Measurements from ENCODE around the gene SLC49A4. TPM values are rescaled to one million over a fixed set of nuclear protein-coding genes. Genes with fewer than 3 reads are reported as not detected.

Gene SLC49A4
- total and polyA plus RNA-seq, 2 of the 8 experiments (the other 6 are each of a cell fraction or from before 2014, with no cell fraction given) = 9.5 to 10.2 TPM

- Histone ChIP-seq H3K4me3 (ENCODE audit: extremely low read depth in 1 of 4, insufficient read depth in 2 of 4, low read depth in 3 of 4, low read length in 4 of 4) (no peak overlapping the region), H3K9ac (replicated peaks in 1 of 4; ENCODE audit: extremely low read depth in 1 of 4, low read depth in 3 of 4, low read length in 3 of 4) (no peak overlapping the region), H3K23ac (ENCODE audit: insufficient read length) (no peak overlapping the region), H3K18ac (ENCODE audit: extremely low read depth, low read length) (no peak overlapping the region), H3K56ac (replicated peaks; ENCODE audit: insufficient read length, low read depth, low read length) (no peak overlapping the region), H2AFZ (ENCODE audit: low read length) (no peak overlapping the region), H2BK15ac (ENCODE audit: low read length) (no peak overlapping the region), H4K91ac (replicated peaks; ENCODE audit: insufficient read length, low read length) (no peak overlapping the region), H2BK20ac (ENCODE audit: low read length) (no peak overlapping the region), H3K4me2 (ENCODE audit: insufficient read depth in 1 of 2, low read depth in 2 of 2, low read length in 2 of 2) (no peak overlapping the region), H3K79me1 (ENCODE audit: low read depth, low read length) (no peaks in the 10 kb centered on the region), H4K5ac (ENCODE audit: insufficient read length, low read depth, low read length) (no peak overlapping the region), H3K23me2 (ENCODE audit: low read depth, low read length) (peaks cover 6% of the 10 kb centered on the region; the same call in 1 of the 2 replicates), H3K4me1 (replicated peaks in 1 of 4; ENCODE audit: control insufficient read depth in 3 of 4, insufficient read depth in 4 of 4, low read length in 3 of 4) (peaks cover 0 to 3% (median 2%) of the 10 kb centered on the region in 4 experiments; a peak in 4 of 7 replicates), H4K8ac (ENCODE audit: extremely low read depth, insufficient read depth, low read length) (no peak overlapping the region; the same call in 1 of the 2 replicates), H3K27ac (ENCODE audit: low read depth, low read length) (no peak overlapping the region), H3K9me3 (ENCODE audit: insufficient read depth in 2 of 2, low read depth in 1 of 2, low read length in 1 of 2) (no peaks in the 10 kb centered on the region), H3K36me3 (ENCODE audit: control insufficient read depth in 2 of 4, insufficient read depth in 4 of 4, low read length in 3 of 4) (no peaks in the 10 kb centered on the region; a peak in 1 of 8 replicates), H2BK12ac (ENCODE audit: low read depth, low read length) (no peak overlapping the region), H3K79me2 (ENCODE audit: control insufficient read depth in 1 of 2, insufficient read depth in 2 of 2, low read length in 2 of 2) (no peaks in the 10 kb centered on the region), H3K27me3 (replicated peaks in 1 of 4; ENCODE audit: control insufficient read depth in 3 of 4, extremely low read depth in 1 of 4, insufficient read depth in 3 of 4, low read length in 3 of 4) (peaks cover 0 to 24% (median 17%) of the 10 kb centered on the region in 4 experiments; a peak in 5 of 7 replicates), H2BK120ac (replicated peaks; ENCODE audit: low read depth, low read length) (no peak overlapping the region), H4K20me1 (replicated peaks in 1 of 2; ENCODE audit: control insufficient read depth in 1 of 2, insufficient read depth in 2 of 2, low read length in 2 of 2) (no peaks in the 10 kb centered on the region), H2AK5ac (ENCODE audit: low read depth, low read length) (no peak overlapping the region), H2BK5ac (ENCODE audit: low read depth, low read length) (no peak overlapping the region), H3K4ac (replicated peaks; ENCODE audit: insufficient read length, low read depth, low read length) (no peak overlapping the region), H3K14ac (ENCODE audit: insufficient read length) (no peak overlapping the region)
- FAIRE-seq (no peak), DNase-seq (ENCODE audit: low read depth in 1 of 2, low spot score in 2 of 2) (no peak)
- WGBS, 2 experiments (ENCODE audit: extremely low coverage in 1 of 2, insufficient coverage in 1 of 2, insufficient read length in 1 of 2, insufficient replicate concordance in 2 of 2, low coverage in 1 of 2, low lambda C conversion rate in 2 of 2, missing lambda C conversion rate in 1 of 2) = 77% methylated on average over 3 of the region's 3 CpGs; no CpG with 5 or more reads in 1 of the 2 experiments
- POLR2A ChIA-PET (ENCODE audit: partially characterized antibody) = interaction anchor here (1.1 to 1.4 kb wide), 2 partner anchors 9 to 45 kb away, joined by 3 read pairs; no protein-coding TSS in a partner anchor
- CTCF ChIA-PET (ENCODE audit: partially characterized antibody) = interaction anchor here (0.5 to 3.6 kb wide), 8 partner anchors 9 to 188 kb away, joined by 3 to 12 read pairs (median 3); partner anchors contain the start of gene SEMA5B
- TF ChIP-seq CEBPB (IDR thresholded peaks at IDR 0.05; ENCODE audit: low read depth, low read length) (no peak), MAX (IDR thresholded peaks at IDR 0.05) (no peak), KDM5A (IDR thresholded peaks at IDR 0.05; ENCODE audit: low read length) (no peak), NRF1 (IDR thresholded peaks at IDR 0.05; ENCODE audit: low read depth, low read length) (no peak), SP1 (IDR thresholded peaks at IDR 0.05; ENCODE audit: low read depth, low read length) (no peak), EGR1 (IDR thresholded peaks at IDR 0.05; ENCODE audit: borderline replicate concordance, low read depth, low read length) (no peak), GABPA (IDR thresholded peaks at IDR 0.05; ENCODE audit: borderline replicate concordance, insufficient read depth, low read length) (no peak), SRF (IDR thresholded peaks at IDR 0.05; ENCODE audit: low read depth, low read length) (no peak), RAD21 (IDR thresholded peaks at IDR 0.05 in 1 of 2, conservative IDR thresholded peaks at IDR 0.05 in 1 of 2; ENCODE audit: low read depth in 2 of 2, low read length in 2 of 2) (no peak), HDAC6 (IDR thresholded peaks at IDR 0.05; ENCODE audit: low read depth, low read length) (no peak), SUZ12 (IDR thresholded peaks at IDR 0.05; ENCODE audit: low read length) (no peak)
Observed at GRCh38 chr3:122919291-122919610, 124.4 kb downstream of the SLC49A4 start.

Data from H1 (cell line).